NB4 (cell line): ENCODE results near the gene RALY.

Experiments used
- DNase-seq: peaks from one replicate; pipeline ENCODE4 v3.0.0; 2010; ENCODE audit warnings: low read depth
- H3K4me3 ChIP-seq: one replicate; pipeline ENCODE4 v1.5.1; 2011; ENCODE audit warnings: mild to moderate bottlenecking, low read depth, low read length, moderate library complexity
- MYC ChIP-seq: IDR thresholded peaks from 2 replicates; pipeline ENCODE4 v1.6.1; 2011; ENCODE audit warnings: low read depth, low read length
- POLR2A ChIP-seq: IDR thresholded peaks from 2 replicates; pipeline ENCODE4 v1.6.1; 2011; ENCODE audit warnings: mild to moderate bottlenecking; ENCODE audit not compliant: insufficient read length; ENCODE audit errors: extremely low read depth
- TF ChIP-seq, protein P1 (sequence below): IDR thresholded peaks from one replicate; pipeline ENCODE4 v1.5.1; 2012; ENCODE audit warnings: low read depth, low read length
- TF ChIP-seq, protein P2 (sequence below): IDR thresholded peaks from 2 replicates; pipeline ENCODE4 v1.6.1; 2011; ENCODE audit warnings: low read depth, low read length

Gene RALY

DNA sequence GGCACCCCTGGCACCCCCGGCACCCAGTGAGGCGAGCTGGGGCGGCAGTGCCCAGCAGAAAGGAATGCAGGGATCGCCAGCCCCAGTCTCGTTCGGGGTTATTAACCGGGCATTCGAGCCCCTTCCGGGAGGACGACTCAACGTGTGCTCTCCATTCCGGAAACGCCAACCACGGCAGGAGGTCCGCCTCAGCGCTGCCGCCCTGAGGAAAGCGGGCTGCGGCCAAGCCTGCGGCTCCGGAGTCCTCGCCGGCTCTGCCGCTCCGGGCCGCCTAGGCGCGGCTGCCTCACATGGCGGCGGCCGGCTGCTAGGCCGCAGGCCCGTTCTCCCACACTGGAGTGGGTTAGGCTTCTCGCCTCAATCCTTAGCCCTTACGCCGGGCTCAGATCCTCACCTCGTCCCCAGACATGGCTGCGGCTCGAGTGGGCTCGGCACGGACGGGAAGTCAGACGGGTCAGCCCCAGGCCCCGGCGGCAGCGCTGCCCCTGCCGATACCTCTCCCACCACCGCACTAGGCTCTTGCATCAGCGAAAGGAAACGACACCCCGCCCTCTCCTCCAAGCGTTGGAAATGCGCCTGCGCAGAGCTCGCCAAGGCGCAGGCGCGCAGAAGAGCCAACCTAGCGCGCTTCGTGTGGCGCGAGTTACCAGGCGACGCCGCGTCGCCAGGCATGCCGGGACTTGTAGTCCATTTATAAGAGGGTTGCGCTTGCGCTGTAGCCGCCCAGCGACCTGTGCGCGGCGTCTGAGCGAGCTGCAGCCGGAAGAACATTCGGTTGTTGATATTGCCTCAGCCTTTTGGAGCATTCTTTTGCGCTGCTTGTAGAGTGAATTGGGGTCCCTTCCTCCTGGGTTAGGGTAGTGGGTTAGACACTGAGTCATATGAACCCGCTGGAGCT, 118.2 kb downstream of the RALY start, which contains the start of gene EIF2S2:
EIF2S2 (minus strand) TSS at position 542 of the 898 bp plus-strand sequence; CDS start at position 409, 133 bp downstream.
- TF ChIP-seq, protein P1, sequence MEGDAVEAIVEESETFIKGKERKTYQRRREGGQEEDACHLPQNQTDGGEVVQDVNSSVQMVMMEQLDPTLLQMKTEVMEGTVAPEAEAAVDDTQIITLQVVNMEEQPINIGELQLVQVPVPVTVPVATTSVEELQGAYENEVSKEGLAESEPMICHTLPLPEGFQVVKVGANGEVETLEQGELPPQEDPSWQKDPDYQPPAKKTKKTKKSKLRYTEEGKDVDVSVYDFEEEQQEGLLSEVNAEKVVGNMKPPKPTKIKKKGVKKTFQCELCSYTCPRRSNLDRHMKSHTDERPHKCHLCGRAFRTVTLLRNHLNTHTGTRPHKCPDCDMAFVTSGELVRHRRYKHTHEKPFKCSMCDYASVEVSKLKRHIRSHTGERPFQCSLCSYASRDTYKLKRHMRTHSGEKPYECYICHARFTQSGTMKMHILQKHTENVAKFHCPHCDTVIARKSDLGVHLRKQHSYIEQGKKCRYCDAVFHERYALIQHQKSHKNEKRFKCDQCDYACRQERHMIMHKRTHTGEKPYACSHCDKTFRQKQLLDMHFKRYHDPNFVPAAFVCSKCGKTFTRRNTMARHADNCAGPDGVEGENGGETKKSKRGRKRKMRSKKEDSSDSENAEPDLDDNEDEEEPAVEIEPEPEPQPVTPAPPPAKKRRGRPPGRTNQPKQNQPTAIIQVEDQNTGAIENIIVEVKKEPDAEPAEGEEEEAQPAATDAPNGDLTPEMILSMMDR, result no peak
- TF ChIP-seq POLR2A, result peak; percentile 92
- TF ChIP-seq, protein P2, sequence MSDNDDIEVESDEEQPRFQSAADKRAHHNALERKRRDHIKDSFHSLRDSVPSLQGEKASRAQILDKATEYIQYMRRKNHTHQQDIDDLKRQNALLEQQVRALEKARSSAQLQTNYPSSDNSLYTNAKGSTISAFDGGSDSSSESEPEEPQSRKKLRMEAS, result peak; percentile 49; the same call in 1 of the 2 replicates
- peak; percentile 61 for TF ChIP-seq MYC
- peak; percentile 100 for DNase-seq
- H3K4me3 ChIP-seq, result peak within 1 kb of the TSS; percentile 93

GRCh38 chr20:34112600-34113101, 118.9 kb downstream of the RALY start:
- TF ChIP-seq MYC, result no peak
- TF ChIP-seq, protein P1, result no peak
- TF ChIP-seq POLR2A, result no peak
- TF ChIP-seq, protein P2, result no peak
- H3K4me3 ChIP-seq, result peak overlapping the region; percentile 82
- DNase-seq, result peak; percentile 83

DNA sequence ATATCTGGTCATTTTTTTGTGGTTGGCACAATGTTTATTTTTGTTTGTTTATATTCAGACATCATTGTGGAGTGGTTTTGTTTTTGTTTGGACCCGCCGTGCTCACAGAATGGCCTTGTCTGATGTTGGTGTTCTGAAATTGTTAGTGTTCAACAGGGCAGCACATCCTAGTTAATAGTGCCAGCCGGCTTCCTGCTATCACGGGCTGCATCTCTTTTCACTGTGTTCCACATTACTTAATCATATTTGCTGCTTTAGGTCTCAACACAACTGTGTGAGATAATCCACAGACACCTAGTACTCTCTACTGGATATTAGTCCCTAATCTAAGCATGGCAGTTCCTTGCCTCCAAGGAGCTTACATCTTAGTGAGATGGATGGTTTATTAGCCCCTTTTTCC, 121.1 kb downstream of the RALY start:
- TF ChIP-seq, protein P1, result no peak
- TF ChIP-seq, protein P2, result no peak
- no peak for TF ChIP-seq MYC
- TF ChIP-seq POLR2A, result no peak
- no peak for DNase-seq
- H3K4me3 ChIP-seq, result no peak overlapping the region

- DNase-seq, result no peak
- TF ChIP-seq POLR2A (no peak), MYC (no peak)
- TF ChIP-seq, protein P1, result no peak
- TF ChIP-seq, protein P2, result no peak
- H3K4me3 ChIP-seq, result no peak overlapping the region
Observed at GRCh38 chr20:34115232-34115631, 121.5 kb downstream of the RALY start.

DNA sequence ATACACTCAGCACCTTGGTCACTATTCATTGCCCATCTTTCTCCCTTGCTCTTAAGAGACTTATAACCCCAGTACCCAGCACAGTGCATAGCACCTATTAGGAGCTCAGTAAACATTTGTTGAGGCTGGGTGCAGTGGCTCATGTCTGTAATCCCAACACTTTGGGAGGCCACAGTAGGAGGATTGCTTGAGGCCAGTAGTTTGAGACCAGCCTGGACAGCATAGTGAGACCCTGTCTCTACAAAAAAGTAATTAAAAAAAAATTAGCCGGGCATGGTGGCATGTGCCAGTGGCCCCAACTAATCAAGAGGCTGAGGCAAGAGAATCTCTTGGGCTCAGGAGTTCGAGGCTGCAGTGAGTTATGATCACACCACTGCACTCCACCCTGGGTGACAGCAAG, 126.5 kb downstream of the RALY start:
- H3K4me3 ChIP-seq, result no peak overlapping the region
- DNase-seq, result no peak
- TF ChIP-seq, protein P2, result no peak
- TF ChIP-seq MYC, result no peak
- TF ChIP-seq POLR2A, result no peak
- TF ChIP-seq, protein P1, result no peak
